K562 (cell line): ENCODE measurements around the gene PLEKHO2. TPM values are rescaled to one million over a fixed set of nuclear protein-coding genes. Genes with fewer than 3 reads are reported as not detected.

Experiments
- ATAC-seq: fragments of 200-7000 bp; cut with Tn5 transposase; 3 replicates; pipeline ENCODE4 v1.9.1; 2020; ENCODE audit warnings: moderate library complexity
- BruUV-seq: library from RNA; stranded (reverse); fragments of 400-500 nt; replicated peaks from 2 replicates; lab custom pipeline; 2021; lab: Mats Ljungman, UMichigan
- CTCF ChIA-PET: fragments of 300-600 bp; formaldehyde crosslinking; extraction: SDS; loops from one replicate; lab custom pipeline; 2021; ENCODE audit warnings: low intra/inter-chr PET ratio; lab: Yijun Ruan, JAX
- POLR2A ChIA-PET: fragments of 300-600, 350-650 bp; sonication (Branson Sonifier 250); formaldehyde crosslinking; extraction: SDS; loops from one replicate; lab custom pipeline; 2021; ENCODE audit warnings: antibody characterized with exemption, inconsistent platforms; lab: Yijun Ruan, JAX
- DNase-seq, 4 experiments: peaks; one replicate each; pipeline versions ENCODE4 v3.0.0 to v3.0.0-alpha.2; 2011 to 2018; ENCODE audit warnings: low spot score in 3 of 4, mixed read lengths in 3 of 4; ENCODE audit errors: extremely low read depth in 1 of 4
- FAIRE-seq: peaks from 2 replicates; lab custom pipeline; 2011; peaks lifted over from hg19 to GRCh38; lab: Jason Lieb, UNC
- H2AFZ ChIP-seq: 2 replicates; pipeline ENCODE4 v1.6.0; 2011; ENCODE audit warnings: low read depth, low read length, control low read depth, inconsistent platforms
- H3K27ac ChIP-seq: fragments of 200-600 bp; 3 replicates; pipeline ENCODE4 v1.8.0; 2011; ENCODE audit warnings: low read depth, mild to moderate bottlenecking, control low read depth, inconsistent platforms, low read length, moderate library complexity, mixed read lengths; ENCODE audit errors: extremely low read depth
- H3K27me3 ChIP-seq, 2 experiments: fragments of 300-600 bp in 1 of 2; 2 replicates in 1 of 2; 3 replicates in 1 of 2; pipeline versions ENCODE4 v1.6.0 to v1.8.0; 2011; ENCODE audit warnings: inconsistent platforms in 2 of 2, low read length in 2 of 2, mild to moderate bottlenecking in 1 of 2, mixed read lengths in 1 of 2, moderate library complexity in 1 of 2; ENCODE audit not compliant: control insufficient read depth in 2 of 2, insufficient read depth in 2 of 2
- H3K36me3 ChIP-seq: fragments of 300-600 bp; 3 replicates; pipeline ENCODE4 v1.8.0; 2011; ENCODE audit warnings: mild to moderate bottlenecking, low read length, inconsistent platforms; ENCODE audit not compliant: control insufficient read depth, insufficient read depth
- H3K4me1 ChIP-seq, 2 experiments: fragments of 200-600 bp in 1 of 2; replicated peaks in 1 of 2; 2 replicates in 1 of 2; 3 replicates in 1 of 2; pipeline versions ENCODE4 v1.5.1 to v1.8.0; 2011; ENCODE audit warnings: inconsistent platforms in 2 of 2, low read length in 2 of 2, mild to moderate bottlenecking in 1 of 2, mixed read lengths in 1 of 2, moderate library complexity in 1 of 2; ENCODE audit not compliant: control insufficient read depth in 2 of 2, insufficient read depth in 2 of 2
- H3K4me2 ChIP-seq: 2 replicates; pipeline ENCODE4 v1.6.1; 2011; ENCODE audit warnings: low read length, control low read depth, inconsistent platforms, mixed read lengths; ENCODE audit not compliant: insufficient read depth
- H3K4me3 ChIP-seq: fragments of 200-600 bp; sonication (generic), shearing (Covaris generic); 2 replicates; pipeline ENCODE4 v1.5.1; 2016; ENCODE audit warnings: control low read depth, inconsistent platforms
- H3K79me2 ChIP-seq: fragments of 200-600 bp; 3 replicates; pipeline ENCODE4 v1.8.0; 2011; ENCODE audit warnings: low read length, inconsistent platforms; ENCODE audit not compliant: control insufficient read depth, insufficient read depth
- H3K9ac ChIP-seq, 2 experiments: 2 replicates each; pipeline versions ENCODE4 v1.6.0 to v1.6.1; 2011; ENCODE audit warnings: low read depth in 2 of 2, low read length in 2 of 2, control low read depth in 1 of 2, inconsistent platforms in 1 of 2, mild to moderate bottlenecking in 1 of 2, mixed read lengths in 1 of 2; ENCODE audit not compliant: insufficient read depth in 1 of 2
- H3K9me1 ChIP-seq: one replicate; pipeline ENCODE4 v1.6.0; 2011; ENCODE audit warnings: inconsistent platforms, mild to moderate bottlenecking, low read length, moderate library complexity; ENCODE audit not compliant: control insufficient read depth, insufficient read depth
- H3K9me3 ChIP-seq: replicated peaks from 2 replicates; pipeline ENCODE4 v1.5.1; 2011; ENCODE audit warnings: low read depth, low read length, inconsistent platforms; ENCODE audit not compliant: control insufficient read depth, insufficient read depth
- H4K20me1 ChIP-seq: replicated peaks from 2 replicates; pipeline ENCODE4 v1.6.1; 2011; ENCODE audit warnings: low read length, inconsistent platforms, mixed read lengths; ENCODE audit not compliant: control insufficient read depth, insufficient read depth
- BMI1 ChIP-seq: fragments of 150-350 bp; IDR thresholded peaks from 2 replicates; pipeline ENCODE4 v1.6.1; 2014; ENCODE audit warnings: low read length
- EWSR1 ChIP-seq: fragments of 450-650 bp; IDR thresholded peaks from 2 replicates; pipeline ENCODE4 v1.6.1; 2018; ENCODE audit warnings: borderline replicate concordance, mild to moderate bottlenecking, low read depth, moderate library complexity; ENCODE audit not compliant: partially characterized antibody
- HCFC1 ChIP-seq: IDR thresholded peaks from 2 replicates; pipeline ENCODE4 v1.6.1; 2012; ENCODE audit warnings: low read depth, low read length, improper control_type of control experiment
- HMGN3 ChIP-seq: IDR thresholded peaks from 2 replicates; pipeline ENCODE4 v1.6.1; 2011; ENCODE audit warnings: borderline replicate concordance, low read depth, mild to moderate bottlenecking, mixed read lengths, low read length; ENCODE audit not compliant: insufficient read length; ENCODE audit errors: extremely low read depth
- KLF10 ChIP-seq: fragments of 250-450 bp; sonication (Bioruptor Pico); IDR thresholded peaks from 2 replicates; pipeline ENCODE4 v1.6.1; 2021; ENCODE audit warnings: matching md5 sums
- LARP7 ChIP-seq: fragments of 450-650 bp; IDR thresholded peaks from 2 replicates; pipeline ENCODE4 v1.6.1; 2016
- MED1 ChIP-seq: sonication (generic); formaldehyde crosslinking; IDR thresholded peaks from 2 replicates; pipeline ENCODE4 v1.8.1; 2023; ENCODE audit warnings: missing genetic modification reagents, borderline replicate concordance
- NCOA2 ChIP-seq, 2 experiments: fragments of 450-650 bp; IDR thresholded peaks; 2 replicates each; pipeline ENCODE4 v1.6.1; 2018; ENCODE audit warnings: mild to moderate bottlenecking in 2 of 2, moderate library complexity in 1 of 2; ENCODE audit not compliant: partially characterized antibody in 2 of 2
- NR2F6 ChIP-seq: fragments of 450-650 bp; formaldehyde crosslinking; IDR thresholded peaks from 2 replicates; pipeline ENCODE4 v1.4.0; 2020; ENCODE audit warnings: mild to moderate bottlenecking
- SP1 ChIP-seq: sonication (generic); formaldehyde crosslinking; IDR thresholded peaks from 2 replicates; pipeline ENCODE4 v1.8.1; 2022; ENCODE audit warnings: mild to moderate bottlenecking, missing genetic modification reagents
- TBP ChIP-seq: optimal IDR thresholded peaks from 2 replicates; pipeline ENCODE3; 2011; ENCODE audit warnings: low read depth, low read length, improper control_type of control experiment
- XRCC4 ChIP-seq: IDR thresholded peaks from one replicate; pipeline ENCODE4 v1.6.1; 2011; ENCODE audit not compliant: insufficient read depth, insufficient read length; ENCODE audit errors: extremely low read depth
- ZBED1 ChIP-seq: IDR thresholded peaks from 2 replicates; pipeline ENCODE4 v1.6.1; 2014
- ZNF444 ChIP-seq: fragments of 250-450 bp; sonication (Bioruptor Pico); IDR thresholded peaks from 2 replicates; pipeline ENCODE4 v1.4.0; 2020; ENCODE audit warnings: mild to moderate bottlenecking, moderate library complexity
- ZNF561 ChIP-seq: fragments of 450-650 bp; formaldehyde crosslinking; conservative IDR thresholded peaks from 2 replicates; pipeline ENCODE4 v1.4.0; 2020; ENCODE audit warnings: mild to moderate bottlenecking, moderate library complexity
- WGBS: fragments of 100-300 bp; shearing (Covaris generic); methylation state at CpG from one replicate; pipeline ENCODE4 v1.1.6; 2016; ENCODE audit warnings: low coverage, mixed read lengths; ENCODE audit not compliant: insufficient coverage; ENCODE audit errors: missing lambda C conversion rate; 5-methylcytosine and 5-hydroxymethylcytosine counted together
- in situ Hi-C: fragments of 300-500 bp; cut with MboI; formaldehyde crosslinking; loops from 4 replicates; pipeline ENCODE4 v1.15.0; 2018; ENCODE audit warnings: inconsistent platforms, mixed read lengths
- intact Hi-C: fragments of 100-400 bp; cut with micrococcal nuclease; formaldehyde crosslinking; loops from 2 replicates; pipeline ENCODE4 v1.14.2; 2022
- polyA plus RNA-seq, 8 experiments: library from polyadenylated mRNA; depleted of rRNA in 4 of 8; stranded (reverse) in 5 of 8; unstranded in 3 of 8; fragments of >200 nt; fragmentation: Nextera tagmentation in 2 of 8; fragmentation: Illumina TruSeq in 1 of 8; extraction: Ambion mirVana in 2 of 8; extraction: Trizol in 1 of 8; gene quantifications; 2 replicates each; pipeline versions ENCODE4 v1.2.1 to v1.2.3, GENCODE V29; 2011 to 2014; ENCODE audit warnings: inconsistent platforms in 1 of 8, missing spikeins in 1 of 8
- total RNA-seq, 7 experiments: library from RNA; depleted of rRNA in 6 of 7; stranded (reverse); fragments of >200 nt in 6 of 7; fragmentation: Illumina TruSeq in 2 of 7; extraction: Trizol in 2 of 7; gene quantifications; 2 replicates each; pipeline versions ENCODE4 v1.2.1 to v1.2.3, GENCODE V29; 2011 to 2021; ENCODE audit warnings: low replicate concordance in 1 of 7
- TF ChIP-seq, protein P1 (sequence below): fragments of 250-450 bp; sonication (Bioruptor Pico); IDR thresholded peaks from 2 replicates; pipeline ENCODE4 v1.4.0; 2020
- TF ChIP-seq, protein P2 (sequence below): fragments of 450-650 bp; IDR thresholded peaks from 2 replicates; pipeline ENCODE4 v1.6.1; 2018; ENCODE audit not compliant: partially characterized antibody

The PLEKHO2 gene
- total and polyA plus RNA-seq, 9 of the 15 experiments (the other 6 are each of a cell fraction or from before 2014, with no cell fraction given) = 0.24 to 8.8 (median 5.5) TPM

DNA sequence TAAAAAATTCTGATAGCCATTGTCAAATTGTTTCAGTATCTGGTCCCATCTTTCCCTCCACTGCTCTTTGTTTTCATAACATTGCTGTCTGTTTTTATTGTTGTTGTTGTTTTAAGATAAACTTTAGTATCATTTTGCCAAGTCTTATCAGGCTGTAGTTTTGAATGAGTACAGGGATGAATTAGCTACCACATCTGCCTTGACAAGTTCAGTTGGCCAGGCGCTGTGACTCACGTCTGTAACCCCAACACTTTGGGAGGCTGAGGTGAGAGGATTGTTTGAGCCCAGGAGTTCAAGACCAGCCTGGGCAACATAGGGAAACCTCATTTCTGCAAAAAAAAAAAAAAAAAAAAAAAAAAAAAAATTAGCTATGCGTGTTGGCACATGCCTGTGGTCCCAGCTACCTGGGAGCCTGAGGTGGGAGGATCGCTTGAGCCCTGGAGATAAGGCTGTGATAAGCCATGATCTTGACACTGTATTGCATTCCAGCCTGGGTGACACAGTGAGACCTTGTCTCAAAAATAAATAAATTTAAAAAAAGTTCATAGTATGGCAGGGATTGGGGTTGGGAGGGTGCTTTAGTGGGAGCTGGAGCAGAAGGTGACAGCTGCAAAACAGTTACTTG is 61.7 kb downstream of the PLEKHO2 start:
- Histone ChIP-seq H2AFZ (no peak overlapping the region), H3K4me2 (no peak overlapping the region), H3K36me3 (no peaks in the 10 kb centered on the region), H4K20me1 (no peaks in the 10 kb centered on the region), H3K9ac (no peak overlapping the region), H3K27ac (no peak overlapping the region), H3K9me3 (no peaks in the 10 kb centered on the region), H3K79me2 (no peaks in the 10 kb centered on the region), H3K9me1 (no peaks in the 10 kb centered on the region), H3K4me3 (no peak overlapping the region), H3K27me3 (peaks cover 0 to 10% of the 10 kb centered on the region in 2 experiments; a peak in 1 of 5 replicates), H3K4me1 (peaks cover 0 to 5% of the 10 kb centered on the region in 2 experiments; a peak in 2 of 5 replicates)
- no TSS peak for BruUV-seq
- in situ Hi-C loops = no loop called here
- TF ChIP-seq SP1 (CRISPR knock-in tag) (no peak), MED1 (CRISPR knock-in tag) (no peak), NR2F6 (CRISPR knock-in tag) (no peak), TBP (no peak), LARP7 (no peak), NCOA2 (IDR thresholded peaks at IDR 0.05; ENCODE audit: partially characterized antibody in 2 of 2) (no peak), EWSR1 (no peak), HCFC1 (no peak), BMI1 (no peak), ZNF561 (CRISPR knock-in tag) (no peak), XRCC4 (no peak), HMGN3 (no peak), ZBED1 (no peak), ZNF444 (CRISPR knock-in tag) (no peak), KLF10 (CRISPR knock-in tag) (no peak)
- TF ChIP-seq, protein P1, sequence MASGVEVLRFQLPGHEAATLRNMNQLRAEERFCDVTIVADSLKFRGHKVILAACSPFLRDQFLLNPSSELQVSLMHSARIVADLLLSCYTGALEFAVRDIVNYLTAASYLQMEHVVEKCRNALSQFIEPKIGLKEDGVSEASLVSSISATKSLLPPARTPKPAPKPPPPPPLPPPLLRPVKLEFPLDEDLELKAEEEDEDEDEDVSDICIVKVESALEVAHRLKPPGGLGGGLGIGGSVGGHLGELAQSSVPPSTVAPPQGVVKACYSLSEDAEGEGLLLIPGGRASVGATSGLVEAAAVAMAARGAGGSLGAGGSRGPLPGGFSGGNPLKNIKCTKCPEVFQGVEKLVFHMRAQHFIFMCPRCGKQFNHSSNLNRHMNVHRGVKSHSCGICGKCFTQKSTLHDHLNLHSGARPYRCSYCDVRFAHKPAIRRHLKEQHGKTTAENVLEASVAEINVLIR (CRISPR knock-in tag) = no peak
- TF ChIP-seq, protein P2, sequence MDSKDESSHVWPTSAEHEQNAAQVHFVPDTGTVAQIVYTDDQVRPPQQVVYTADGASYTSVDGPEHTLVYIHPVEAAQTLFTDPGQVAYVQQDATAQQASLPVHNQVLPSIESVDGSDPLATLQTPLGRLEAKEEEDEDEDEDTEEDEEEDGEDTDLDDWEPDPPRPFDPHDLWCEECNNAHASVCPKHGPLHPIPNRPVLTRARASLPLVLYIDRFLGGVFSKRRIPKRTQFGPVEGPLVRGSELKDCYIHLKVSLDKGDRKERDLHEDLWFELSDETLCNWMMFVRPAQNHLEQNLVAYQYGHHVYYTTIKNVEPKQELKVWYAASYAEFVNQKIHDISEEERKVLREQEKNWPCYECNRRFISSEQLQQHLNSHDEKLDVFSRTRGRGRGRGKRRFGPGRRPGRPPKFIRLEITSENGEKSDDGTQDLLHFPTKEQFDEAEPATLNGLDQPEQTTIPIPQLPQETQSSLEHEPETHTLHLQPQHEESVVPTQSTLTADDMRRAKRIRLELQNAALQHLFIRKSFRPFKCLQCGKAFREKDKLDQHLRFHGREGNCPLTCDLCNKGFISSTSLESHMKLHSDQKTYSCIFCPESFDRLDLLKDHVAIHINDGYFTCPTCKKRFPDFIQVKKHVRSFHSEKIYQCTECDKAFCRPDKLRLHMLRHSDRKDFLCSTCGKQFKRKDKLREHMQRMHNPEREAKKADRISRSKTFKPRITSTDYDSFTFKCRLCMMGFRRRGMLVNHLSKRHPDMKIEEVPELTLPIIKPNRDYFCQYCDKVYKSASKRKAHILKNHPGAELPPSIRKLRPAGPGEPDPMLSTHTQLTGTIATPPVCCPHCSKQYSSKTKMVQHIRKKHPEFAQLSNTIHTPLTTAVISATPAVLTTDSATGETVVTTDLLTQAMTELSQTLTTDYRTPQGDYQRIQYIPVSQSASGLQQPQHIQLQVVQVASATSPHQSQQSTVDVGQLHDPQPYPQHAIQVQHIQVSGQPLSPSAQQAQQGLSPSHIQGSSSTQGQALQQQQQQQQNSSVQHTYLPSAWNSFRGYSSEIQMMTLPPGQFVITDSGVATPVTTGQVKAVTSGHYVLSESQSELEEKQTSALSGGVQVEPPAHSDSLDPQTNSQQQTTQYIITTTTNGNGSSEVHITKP = no peak
- FAIRE-seq (no peak), ATAC-seq (no peak), DNase-seq (no peak)
- 2% methylated on average over 4 of the region's 4 CpGs for WGBS
- ChIA-PET CTCF (interaction anchor here (0.6 kb wide), 1 partner anchor 136 kb away, joined by 4 read pairs; no protein-coding TSS in a partner anchor), POLR2A (interaction anchor here (0.6 kb wide), 1 partner anchor 63 kb away, joined by 3 read pairs; no protein-coding TSS in a partner anchor)
- intact Hi-C loops = loop anchor here (10.0 kb wide), 1 partner anchor 89 kb away; no protein-coding TSS in a partner anchor
